ENCODE results near the gene TAF13. TPM values are rescaled to one million over a fixed set of nuclear protein-coding genes. Genes with fewer than 3 reads are reported as not detected.
"Not testable (repeated sequence)": the region's sequence is repeated elsewhere in the genome, so short reads cannot be mapped to it uniquely, and the experiment has no call there.

The TAF13 gene
- total RNA-seq, 1 donor from 2014 or later: 9.3 TPM

- H3K27ac ChIP-seq: no peak overlapping the region
- H3K9me3 ChIP-seq: no peaks in the 10 kb centered on the region
- DNase-seq (ENCODE audit: low spot score in 2 of 2): no peak
- no peaks in the 10 kb centered on the region for H3K27me3 ChIP-seq
- H3K4me1 ChIP-seq: no peaks in the 10 kb centered on the region
- no peaks in the 10 kb centered on the region for H3K36me3 ChIP-seq
- no peak overlapping the region for H3K4me3 ChIP-seq
- TF ChIP-seq CTCF (IDR thresholded peaks at IDR 0.05): no peak
- intact Hi-C loops (cut with DNase I): no loop called here
These were observed 48.0 kb downstream of the TAF13 start for GRCh38 chr1:109027841-109028240.

DNA sequence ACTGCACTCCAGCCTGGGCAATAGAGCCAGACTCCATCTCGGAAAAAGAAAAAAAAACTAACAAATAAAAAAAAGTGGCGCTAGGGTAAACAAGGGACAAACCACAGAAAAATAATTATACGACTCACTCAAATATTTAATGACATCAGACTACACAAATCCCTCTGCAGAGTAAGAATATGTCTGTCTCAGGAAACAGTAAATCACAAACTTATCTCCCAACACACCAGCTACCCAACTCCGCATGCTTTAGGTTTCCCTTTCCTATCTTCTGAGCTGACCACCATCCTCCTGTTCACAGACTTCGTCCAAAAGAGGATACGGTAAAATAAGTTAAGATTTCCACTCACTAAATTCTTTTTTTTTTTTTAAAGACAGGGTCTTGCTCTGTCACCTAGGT lies 50.1 kb downstream of the TAF13 start:
- intact Hi-C loops (cut with DNase I): no loop called here
- Histone ChIP-seq H3K9me3 (no peaks in the 10 kb centered on the region), H3K36me3 (no peaks in the 10 kb centered on the region), H3K27me3 (no peaks in the 10 kb centered on the region), H3K4me3 (no peak overlapping the region), H3K4me1 (no peaks in the 10 kb centered on the region), H3K27ac (no peak overlapping the region)
- no peak for DNase-seq (ENCODE audit: low spot score in 2 of 2)
- no peak for TF ChIP-seq CTCF (IDR thresholded peaks at IDR 0.05)

DNA sequence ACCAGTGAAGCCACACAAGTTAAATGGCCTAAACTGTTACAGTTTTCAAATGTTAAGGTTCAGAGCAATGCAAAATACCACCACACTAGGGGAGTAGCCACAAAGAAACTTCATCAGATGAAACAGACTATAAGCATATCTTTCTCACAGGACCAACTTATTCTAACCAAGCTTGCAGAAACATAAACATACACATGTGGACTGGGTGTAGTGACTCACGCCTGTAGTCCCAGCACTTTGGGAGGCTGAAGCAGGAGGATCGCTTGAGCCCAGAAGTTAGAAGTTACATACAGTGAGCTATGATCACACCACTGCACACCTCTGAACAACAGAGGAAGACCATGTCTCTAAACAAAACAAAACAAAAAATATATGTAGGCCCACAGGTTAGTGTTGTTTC lies 51.2 kb downstream of the TAF13 start:
- Histone ChIP-seq H3K4me3 (no peak overlapping the region), H3K4me1 (no peaks in the 10 kb centered on the region), H3K27ac (no peak overlapping the region), H3K9me3 (no peaks in the 10 kb centered on the region), H3K36me3 (no peaks in the 10 kb centered on the region), H3K27me3 (no peaks in the 10 kb centered on the region)
- DNase-seq (ENCODE audit: low spot score in 2 of 2): no peak
- intact Hi-C loops (cut with DNase I): no loop called here
- TF ChIP-seq CTCF (IDR thresholded peaks at IDR 0.05): no peak

GRCh38 chr1:109020693-109021257 lies 55.0 kb downstream of the TAF13 start:
- intact Hi-C loops (cut with DNase I): no loop called here
- H3K4me3 ChIP-seq: no peak overlapping the region
- H3K27me3 ChIP-seq: no peaks in the 10 kb centered on the region
- H3K9me3 ChIP-seq: peaks cover 0 to 6% of the 10 kb centered on the region in 2 donors
- H3K36me3 ChIP-seq: peaks cover 18 to 19% of the 10 kb centered on the region in 2 donors
- no peak for TF ChIP-seq CTCF (IDR thresholded peaks at IDR 0.05)
- no peak overlapping the region for H3K27ac ChIP-seq
- no peaks in the 10 kb centered on the region for H3K4me1 ChIP-seq
- DNase-seq (ENCODE audit: low spot score in 2 of 2): no peak

DNA sequence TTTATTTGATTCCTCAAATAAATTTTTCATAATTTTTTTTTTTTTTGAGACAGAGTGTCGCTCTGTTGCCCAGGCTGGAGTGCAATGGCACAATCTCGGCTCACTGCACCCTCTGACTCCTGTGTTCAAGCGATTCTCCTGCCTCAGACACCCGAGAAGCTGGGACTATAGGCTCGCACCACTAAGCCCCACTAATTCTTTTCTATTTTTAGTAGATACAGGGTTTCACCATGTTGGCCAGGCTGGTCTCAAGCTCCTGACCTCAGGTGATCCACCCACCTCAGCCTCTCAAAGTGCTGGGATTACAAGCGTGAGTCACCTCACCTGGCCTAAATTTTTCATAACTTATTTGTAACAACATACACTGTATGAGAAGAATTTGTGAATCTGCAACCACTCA lies 58.1 kb downstream of the TAF13 start:
- peaks cover 24 to 45% of the 10 kb centered on the region in 2 donors for H3K36me3 ChIP-seq
- H3K4me1 ChIP-seq; intact Hi-C loops (cut with DNase I); H3K27me3 ChIP-seq; DNase-seq (ENCODE audit: low spot score in 2 of 2); H3K9me3 ChIP-seq; H3K27ac ChIP-seq; H3K4me3 ChIP-seq: not testable (repeated sequence)

DNA sequence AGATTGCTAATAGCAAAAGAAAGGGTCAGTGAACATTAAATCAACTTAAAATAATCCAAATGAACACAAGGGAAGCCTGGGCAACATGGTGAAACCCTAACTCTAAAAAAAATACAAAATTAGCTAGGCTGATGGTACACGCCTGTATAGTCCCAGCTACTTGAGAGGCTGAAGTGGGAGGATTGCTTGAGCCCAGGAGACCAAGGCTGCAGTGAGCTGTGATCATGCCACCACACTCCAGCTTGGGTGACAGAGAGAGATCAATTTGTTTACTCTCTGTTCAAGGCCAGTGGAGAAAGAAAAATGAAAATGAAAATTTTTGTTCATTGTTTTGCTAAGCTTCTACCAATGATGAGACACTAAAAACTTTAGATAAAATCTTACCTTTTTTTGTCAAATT lies 58.7 kb downstream of the TAF13 start:
- H3K9me3 ChIP-seq: peaks cover 0 to 6% of the 10 kb centered on the region in 2 donors
- no peak overlapping the region for H3K27ac ChIP-seq
- intact Hi-C loops (cut with DNase I): no loop called here
- H3K27me3 ChIP-seq: no peaks in the 10 kb centered on the region
- H3K4me1 ChIP-seq: no peaks in the 10 kb centered on the region
- H3K36me3 ChIP-seq: peaks cover 26 to 49% of the 10 kb centered on the region in 2 donors
- H3K4me3 ChIP-seq: no peak overlapping the region
- no peak for DNase-seq (ENCODE audit: low spot score in 2 of 2)
- no peak for TF ChIP-seq CTCF (IDR thresholded peaks at IDR 0.05)

Other genes with a start within 250 kb of the TAF13 start
- gene AKNAD1, start 218.9 kb downstream of the TAF13 start, total RNA-seq: not detected
- gene GPSM2, start 199.0 kb downstream of the TAF13 start, total RNA-seq: 45.1 TPM
- 18.1 TPM for gene CLCC1, start 112.5 kb downstream of the TAF13 start, total RNA-seq
- 11.8 TPM for gene WDR47, start 33.9 kb downstream of the TAF13 start, total RNA-seq
- gene TMEM167B, start 14.8 kb upstream of the TAF13 start, total RNA-seq: 20.5 TPM
- not detected for gene ELAPOR1, start 38.1 kb upstream of the TAF13 start, total RNA-seq
- gene SARS1, start 137.9 kb upstream of the TAF13 start, total RNA-seq: 134 TPM
- 3.6 TPM for gene CELSR2, start 173.5 kb upstream of the TAF13 start, total RNA-seq
- gene PSRC1, start 207.1 kb upstream of the TAF13 start, total RNA-seq: 1.3 TPM
- not detected for gene MYBPHL, start 231.0 kb upstream of the TAF13 start, total RNA-seq

All from ascending aorta (tissue), 2 donors.